ENCODE results near the gene SETD2.
A peak's percentile ranks its signal among the peaks of the same experiment; 100 is the strongest.

SETD2 gene

GRCh38 chr3:47010910-47011309, 153.0 kb downstream of the SETD2 start:
- Histone ChIP-seq H2BK5ac (ENCODE audit: low read depth, low read length, poor library complexity) (no peak overlapping the region), H2BK12ac (ENCODE audit: low read length) (no peak overlapping the region), H3K79me2 (ENCODE audit: control insufficient read depth, insufficient read depth, low read length, poor library complexity) (peaks cover 3% of the 10 kb centered on the region), H3K9ac (ENCODE audit: low read length) (no peak overlapping the region), H3K79me1 (ENCODE audit: low read length) (peaks cover 6% of the 10 kb centered on the region), H3K23ac (ENCODE audit: low read length) (no peak overlapping the region), H4K12ac (ENCODE audit: low read depth, low read length) (no peak overlapping the region), H4K8ac (ENCODE audit: low read depth, low read length) (no peak overlapping the region), H3K4me3 (ENCODE audit: low read depth, low read length) (no peak overlapping the region), H3K4ac (ENCODE audit: low read depth, low read length) (no peak overlapping the region), H3K4me1 (ENCODE audit: control insufficient read depth in 1 of 2, insufficient read depth in 2 of 2, low read length in 2 of 2) (peaks cover 5 to 10% of the 10 kb centered on the region in 2 experiments), H2AK5ac (ENCODE audit: low read length) (no peak overlapping the region), H3K4me2 (ENCODE audit: low read length) (no peak overlapping the region), H3K9me3 (ENCODE audit: insufficient read depth, low read depth, low read length) (peaks cover 5% of the 10 kb centered on the region), H3K27ac (ENCODE audit: low read depth, low read length) (no peak overlapping the region), H3K27me3 (ENCODE audit: insufficient read depth, low read length) (no peaks in the 10 kb centered on the region), H2BK120ac (ENCODE audit: insufficient read depth, low read length, poor library complexity) (no peak overlapping the region), H3K14ac (ENCODE audit: low read length) (no peak overlapping the region), H4K91ac (ENCODE audit: low read depth, low read length) (no peak overlapping the region), H3K18ac (ENCODE audit: low read length) (no peak overlapping the region), H3K36me3 (ENCODE audit: control insufficient read depth in 1 of 2, insufficient read depth in 2 of 2, low read length in 2 of 2) (peaks cover 33 to 41% of the 10 kb centered on the region in 2 experiments), H2AFZ (ENCODE audit: insufficient read depth, low read length, poor library complexity) (no peak overlapping the region)
- no peak for DNase-seq
- no CpG with 5 or more reads among the region's 5 CpGs for WGBS (ENCODE audit: extremely low coverage, insufficient coverage, insufficient read length)

GRCh38 chr3:47010111-47010712, 153.7 kb downstream of the SETD2 start:
- Histone ChIP-seq H3K79me1 (ENCODE audit: low read length) (peaks cover 6% of the 10 kb centered on the region), H4K8ac (ENCODE audit: low read depth, low read length) (peak overlapping the region; percentile 75), H4K12ac (ENCODE audit: low read depth, low read length) (peak overlapping the region; percentile 51), H4K91ac (ENCODE audit: low read depth, low read length) (peak overlapping the region; percentile 52), H3K36me3 (ENCODE audit: control insufficient read depth in 1 of 2, insufficient read depth in 2 of 2, low read length in 2 of 2) (peaks cover 38 to 43% of the 10 kb centered on the region in 2 experiments), H3K4me3 (ENCODE audit: low read depth, low read length) (no peak overlapping the region), H3K9me3 (ENCODE audit: insufficient read depth, low read depth, low read length) (peaks cover 5% of the 10 kb centered on the region), H3K14ac (ENCODE audit: low read length) (peak overlapping the region; percentile 63), H3K4me1 (ENCODE audit: control insufficient read depth in 1 of 2, insufficient read depth in 2 of 2, low read length in 2 of 2) (peaks cover 5 to 10% of the 10 kb centered on the region in 2 experiments), H3K23ac (ENCODE audit: low read length) (no peak overlapping the region), H3K18ac (ENCODE audit: low read length) (peak overlapping the region; percentile 50), H3K27ac (ENCODE audit: low read depth, low read length) (no peak overlapping the region), H3K9ac (ENCODE audit: low read length) (no peak overlapping the region), H2BK12ac (ENCODE audit: low read length) (no peak overlapping the region), H2AK5ac (ENCODE audit: low read length) (peak overlapping the region; percentile 21), H2BK5ac (ENCODE audit: low read depth, low read length, poor library complexity) (no peak overlapping the region), H2BK120ac (ENCODE audit: insufficient read depth, low read length, poor library complexity) (no peak overlapping the region), H3K27me3 (ENCODE audit: insufficient read depth, low read length) (no peaks in the 10 kb centered on the region), H3K4me2 (ENCODE audit: low read length) (peak overlapping the region; percentile 62), H3K79me2 (ENCODE audit: control insufficient read depth, insufficient read depth, low read length, poor library complexity) (peaks cover 3% of the 10 kb centered on the region), H2AFZ (ENCODE audit: insufficient read depth, low read length, poor library complexity) (peak overlapping the region; percentile 14), H3K4ac (ENCODE audit: low read depth, low read length) (no peak overlapping the region)
- WGBS (ENCODE audit: extremely low coverage, insufficient coverage, insufficient read length): no CpG with 5 or more reads among the region's 23 CpGs
- no peak for DNase-seq

- Histone ChIP-seq H3K36me3 (ENCODE audit: control insufficient read depth in 1 of 2, insufficient read depth in 2 of 2, low read length in 2 of 2) (peaks cover 44 to 49% of the 10 kb centered on the region in 2 experiments), H3K14ac (ENCODE audit: low read length) (peak overlapping the region; percentile 63), H3K9ac (ENCODE audit: low read length) (peak overlapping the region; percentile 67), H2AK5ac (ENCODE audit: low read length) (peak overlapping the region; percentile 8), H4K8ac (ENCODE audit: low read depth, low read length) (peak overlapping the region; percentile 75), H2BK120ac (ENCODE audit: insufficient read depth, low read length, poor library complexity) (peak overlapping the region; percentile 12), H3K9me3 (ENCODE audit: insufficient read depth, low read depth, low read length) (peaks cover 5% of the 10 kb centered on the region), H3K4me2 (ENCODE audit: low read length) (peak overlapping the region; percentile 62), H3K4me1 (ENCODE audit: control insufficient read depth in 1 of 2, insufficient read depth in 2 of 2, low read length in 2 of 2) (peaks cover 5 to 10% of the 10 kb centered on the region in 2 experiments), H3K27me3 (ENCODE audit: insufficient read depth, low read length) (no peaks in the 10 kb centered on the region), H3K79me1 (ENCODE audit: low read length) (peaks cover 6% of the 10 kb centered on the region), H3K4ac (ENCODE audit: low read depth, low read length) (peak overlapping the region; percentile 22), H4K91ac (ENCODE audit: low read depth, low read length) (peak overlapping the region; percentile 52), H3K18ac (ENCODE audit: low read length) (peak overlapping the region; percentile 50), H2AFZ (ENCODE audit: insufficient read depth, low read length, poor library complexity) (peak overlapping the region; percentile 14), H3K23ac (ENCODE audit: low read length) (no peak overlapping the region), H2BK5ac (ENCODE audit: low read depth, low read length, poor library complexity) (peak overlapping the region; percentile 28), H4K12ac (ENCODE audit: low read depth, low read length) (peak overlapping the region; percentile 51), H3K4me3 (ENCODE audit: low read depth, low read length) (peak overlapping the region; percentile 66), H2BK12ac (ENCODE audit: low read length) (no peak overlapping the region), H3K79me2 (ENCODE audit: control insufficient read depth, insufficient read depth, low read length, poor library complexity) (peaks cover 3% of the 10 kb centered on the region), H3K27ac (ENCODE audit: low read depth, low read length) (peak overlapping the region; percentile 73)
- DNase-seq: peak; percentile 84 to 85
- no CpG with 5 or more reads among the region's 85 CpGs for WGBS (ENCODE audit: extremely low coverage, insufficient coverage, insufficient read length)
Measured at GRCh38 chr3:47009225-47010110, 154.4 kb downstream of the SETD2 start.

GRCh38 chr3:47008851-47009224, 155.1 kb downstream of the SETD2 start:
- Histone ChIP-seq H3K4me1 (ENCODE audit: control insufficient read depth in 1 of 2, insufficient read depth in 2 of 2, low read length in 2 of 2) (peaks cover 5 to 10% of the 10 kb centered on the region in 2 experiments), H3K4me2 (ENCODE audit: low read length) (peak overlapping the region; percentile 42), H3K27me3 (ENCODE audit: insufficient read depth, low read length) (no peaks in the 10 kb centered on the region), H2BK12ac (ENCODE audit: low read length) (no peak overlapping the region), H3K79me1 (ENCODE audit: low read length) (peaks cover 6% of the 10 kb centered on the region), H3K23ac (ENCODE audit: low read length) (no peak overlapping the region), H2AK5ac (ENCODE audit: low read length) (no peak overlapping the region), H3K27ac (ENCODE audit: low read depth, low read length) (no peak overlapping the region), H4K8ac (ENCODE audit: low read depth, low read length) (peak overlapping the region; percentile 52), H3K9ac (ENCODE audit: low read length) (no peak overlapping the region), H3K14ac (ENCODE audit: low read length) (no peak overlapping the region), H3K36me3 (ENCODE audit: control insufficient read depth in 1 of 2, insufficient read depth in 2 of 2, low read length in 2 of 2) (peaks cover 48 to 52% of the 10 kb centered on the region in 2 experiments), H3K4me3 (ENCODE audit: low read depth, low read length) (peak overlapping the region; percentile 26), H3K9me3 (ENCODE audit: insufficient read depth, low read depth, low read length) (peaks cover 5% of the 10 kb centered on the region), H2BK120ac (ENCODE audit: insufficient read depth, low read length, poor library complexity) (no peak overlapping the region), H2BK5ac (ENCODE audit: low read depth, low read length, poor library complexity) (no peak overlapping the region), H2AFZ (ENCODE audit: insufficient read depth, low read length, poor library complexity) (no peak overlapping the region), H3K18ac (ENCODE audit: low read length) (no peak overlapping the region), H4K12ac (ENCODE audit: low read depth, low read length) (no peak overlapping the region), H4K91ac (ENCODE audit: low read depth, low read length) (no peak overlapping the region), H3K79me2 (ENCODE audit: control insufficient read depth, insufficient read depth, low read length, poor library complexity) (peaks cover 3% of the 10 kb centered on the region), H3K4ac (ENCODE audit: low read depth, low read length) (no peak overlapping the region)
- no CpG with 5 or more reads among the region's 23 CpGs for WGBS (ENCODE audit: extremely low coverage, insufficient coverage, insufficient read length)
- DNase-seq: no peak

Data from trophoblast cell (in vitro differentiated cells and primary cell).